ENCODE results near the gene IGSF23. TPM values are rescaled to one million over a fixed set of nuclear protein-coding genes. Genes with fewer than 3 reads are reported as not detected.
A peak's percentile ranks its signal among the peaks of the same experiment; 100 is the strongest.

The IGSF23 gene
- total RNA-seq, 6 donors from 2014 or later, result not detected

- H3K36me3 ChIP-seq, result no peaks in the 10 kb centered on the region
- no peaks in the 10 kb centered on the region for H3K27me3 ChIP-seq
- 74 to 80% methylated on average over 6 of the region's 6 CpGs for WGBS, 2 donors
- no peak overlapping the region for H3K27ac ChIP-seq
- H3K9me3 ChIP-seq, result no peaks in the 10 kb centered on the region
- no peak for TF ChIP-seq POLR2AphosphoS5 (IDR thresholded peaks at IDR 0.05)
- no peak for TF ChIP-seq POLR2A (IDR thresholded peaks at IDR 0.05)
- TF ChIP-seq CTCF (IDR thresholded peaks at IDR 0.05), result no peak
- TF ChIP-seq EP300 (IDR thresholded peaks at IDR 0.05), result no peak
- H3K4me3 ChIP-seq, result no peak overlapping the region
- H3K4me1 ChIP-seq, result peaks cover 15 to 33% (median 22%) of the 10 kb centered on the region in 4 donors
- ATAC-seq (ENCODE audit: low FRiP score in 2 of 2) (peak in 1 of 2 donors; percentile 31), DNase-seq (peak in 1 of 2 donors; percentile 39)
Measured at GRCh38 chr19:44602081-44602480, 11.3 kb upstream of the IGSF23 start.

DNA sequence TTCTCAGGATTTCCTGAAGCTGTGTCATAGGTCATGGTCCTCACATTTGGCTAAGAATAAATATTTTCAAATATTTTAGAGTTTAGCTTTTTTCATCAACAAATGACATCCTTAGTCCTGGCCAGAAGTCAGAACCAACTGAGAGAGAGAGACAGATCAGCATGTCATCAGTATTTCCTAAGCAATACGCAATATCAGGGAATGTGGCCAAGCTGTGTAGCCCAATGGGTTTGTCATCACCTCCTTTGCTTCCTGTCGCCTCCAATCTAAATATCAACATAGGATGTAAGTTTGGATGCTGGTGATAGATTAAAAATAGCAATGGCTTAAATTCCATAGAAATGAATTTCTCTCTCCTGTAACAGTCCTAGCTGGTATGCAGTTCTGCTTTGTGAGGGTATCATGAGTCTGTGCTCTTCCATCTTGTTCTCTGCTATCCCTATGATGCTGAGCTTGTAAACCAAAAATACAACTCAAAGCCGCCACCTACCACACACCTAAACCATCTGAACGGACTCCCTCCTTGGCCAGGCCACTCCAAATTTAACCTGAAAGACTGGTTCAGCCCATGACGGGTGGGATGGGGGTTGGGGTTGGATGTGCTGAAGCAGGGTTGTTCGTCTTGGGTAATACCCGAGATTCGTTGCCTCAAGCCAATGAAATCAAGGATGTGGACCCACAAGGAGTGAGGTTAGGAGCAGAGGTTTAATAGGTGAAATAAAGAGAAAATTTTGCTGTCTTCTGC, 10.0 kb upstream of the IGSF23 start:
- H3K27ac ChIP-seq, result peak overlapping the region; percentile 48 to 74 (median 60)
- no peaks in the 10 kb centered on the region for H3K9me3 ChIP-seq
- H3K4me1 ChIP-seq, result peaks cover 27 to 45% (median 33%) of the 10 kb centered on the region in 4 donors
- H3K4me3 ChIP-seq, result no peak overlapping the region
- H3K27me3 ChIP-seq, result no peaks in the 10 kb centered on the region
- ATAC-seq (ENCODE audit: low FRiP score in 2 of 2) (no peak), DNase-seq (peak in 1 of 2 donors; percentile 59)
- H3K36me3 ChIP-seq, result no peaks in the 10 kb centered on the region
- peak; percentile 30 to 90 for TF ChIP-seq POLR2AphosphoS5 (IDR thresholded peaks at IDR 0.05)
- no peak for TF ChIP-seq POLR2A (IDR thresholded peaks at IDR 0.05)
- TF ChIP-seq EP300 (IDR thresholded peaks at IDR 0.05), result peak in 2 of 4 donors; percentile 48 to 69
- TF ChIP-seq CTCF (IDR thresholded peaks at IDR 0.05), result no peak
- 51 to 53% methylated on average over 8 of the region's 8 CpGs for WGBS, 2 donors

GRCh38 chr19:44604241-44604640, 9.1 kb upstream of the IGSF23 start:
- ATAC-seq (ENCODE audit: low FRiP score in 2 of 2), result no peak
- Histone ChIP-seq H3K27ac (peak overlapping the region in 3 of 4 donors; percentile 0 to 74 (median 49)), H3K4me3 (no peak overlapping the region), H3K4me1 (peaks cover 27 to 45% (median 35%) of the 10 kb centered on the region in 4 donors), H3K36me3 (no peaks in the 10 kb centered on the region), H3K9me3 (no peaks in the 10 kb centered on the region), H3K27me3 (no peaks in the 10 kb centered on the region)
- TF ChIP-seq POLR2A (IDR thresholded peaks at IDR 0.05) (no peak), EP300 (IDR thresholded peaks at IDR 0.05) (no peak), CTCF (IDR thresholded peaks at IDR 0.05) (no peak), POLR2AphosphoS5 (IDR thresholded peaks at IDR 0.05) (no peak)
- 51 to 56% methylated on average over 6 of the region's 6 CpGs for WGBS, 2 donors
- DNase-seq, result no peak

DNA sequence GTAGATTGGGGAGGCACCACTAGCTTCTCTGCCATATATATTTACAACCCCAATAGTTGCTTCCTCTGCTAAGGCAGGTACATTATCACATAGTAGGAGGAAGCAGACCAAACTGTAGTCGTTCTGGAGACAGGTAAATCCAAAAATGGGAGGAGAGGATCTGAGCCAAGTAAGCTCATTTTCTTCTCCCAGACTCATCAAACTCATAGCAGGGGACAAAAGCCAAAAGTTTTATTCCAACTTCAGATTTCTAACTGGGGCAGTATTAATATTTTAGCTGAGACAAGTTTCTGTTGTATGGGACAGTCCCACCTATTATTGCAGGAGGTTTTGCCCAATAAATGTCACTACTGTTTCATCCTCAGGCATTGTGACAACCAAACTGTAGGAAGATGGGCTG, 7.8 kb upstream of the IGSF23 start:
- 50 to 76% methylated on average over 1 of the region's 1 CpG for WGBS, 2 donors
- H3K4me3 ChIP-seq, result no peak overlapping the region
- TF ChIP-seq POLR2A (IDR thresholded peaks at IDR 0.05) (no peak), POLR2AphosphoS5 (IDR thresholded peaks at IDR 0.05) (no peak), EP300 (IDR thresholded peaks at IDR 0.05) (no peak), CTCF (IDR thresholded peaks at IDR 0.05) (no peak)
- no peaks in the 10 kb centered on the region for H3K9me3 ChIP-seq
- ATAC-seq (ENCODE audit: low FRiP score in 2 of 2) (no peak), DNase-seq (no peak)
- no peaks in the 10 kb centered on the region for H3K27me3 ChIP-seq
- peaks cover 27 to 45% (median 35%) of the 10 kb centered on the region in 4 donors for H3K4me1 ChIP-seq
- no peaks in the 10 kb centered on the region for H3K36me3 ChIP-seq
- peak overlapping the region in 1 of 4 donors; percentile 74 for H3K27ac ChIP-seq

Data from upper lobe of left lung (tissue), 6 donors.